NCI-H1092 (cell line): ENCODE data around the gene DYNLRB2.

ENCODE experiments used
- DNase-seq: peaks from one replicate; lab custom pipeline; 2025; lab: John Stamatoyannopoulos, UW

Gene DYNLRB2

GRCh38 chr16:80599466-80599865 is 58.7 kb downstream of the DYNLRB2 start:
- DNase-seq, result no peak
